Stimulated activated CD8-positive, alpha-beta memory T cell treated with anti-CD3 and anti-CD28 coated beads, Interleukin-12 subunit alpha, Interleukin-12 subunit beta, amount 100 ng/mL, for 24 hours (primary cell): ENCODE measurements around the gene L3MBTL4.

Experiments
- DNase-seq: peaks from one replicate; pipeline ENCODE4 v3.0.0-alpha.2; 2020; ENCODE audit errors: extremely low read depth

The L3MBTL4 gene

DNA sequence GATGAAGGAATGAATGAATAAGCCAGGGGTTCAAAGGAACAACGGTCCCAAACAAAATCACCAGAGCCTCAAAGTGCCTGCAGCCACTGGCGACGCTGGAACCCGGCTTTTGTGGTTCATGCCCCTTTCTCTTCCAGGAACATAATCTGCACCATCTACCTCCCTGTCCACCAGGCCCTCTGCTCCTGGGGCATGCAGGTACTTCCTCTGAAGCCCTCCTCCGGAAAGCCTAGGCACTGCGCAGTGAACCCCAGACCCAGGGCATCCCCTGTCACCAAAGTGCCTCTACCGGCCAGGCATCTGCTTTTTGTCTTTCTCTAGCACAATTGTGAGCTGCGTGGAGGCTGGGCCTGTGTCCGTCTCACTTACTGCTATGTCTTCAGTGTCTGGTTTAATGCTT lies 420.8 kb downstream of the L3MBTL4 start:
- DNase-seq, result no peak

DNA sequence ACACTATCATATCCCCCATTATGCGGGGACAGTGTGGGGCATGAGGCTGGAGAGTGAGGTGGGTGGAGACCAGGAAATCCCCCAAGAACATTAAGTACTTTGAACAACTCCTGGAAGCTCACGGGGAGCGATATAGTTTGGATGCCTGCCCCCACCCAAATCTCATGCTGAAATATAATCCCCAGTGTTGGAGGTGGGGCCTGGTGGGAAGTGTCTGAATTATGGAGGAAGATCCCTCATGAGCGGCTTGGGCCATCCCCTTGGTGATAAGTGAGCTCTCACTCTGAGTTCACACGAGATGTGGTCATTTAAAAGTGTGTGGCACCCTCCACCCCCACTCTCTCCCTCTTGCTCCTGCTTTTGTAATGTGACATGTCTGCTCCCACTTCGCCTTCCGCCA lies 422.3 kb downstream of the L3MBTL4 start:
- no peak for DNase-seq

DNA sequence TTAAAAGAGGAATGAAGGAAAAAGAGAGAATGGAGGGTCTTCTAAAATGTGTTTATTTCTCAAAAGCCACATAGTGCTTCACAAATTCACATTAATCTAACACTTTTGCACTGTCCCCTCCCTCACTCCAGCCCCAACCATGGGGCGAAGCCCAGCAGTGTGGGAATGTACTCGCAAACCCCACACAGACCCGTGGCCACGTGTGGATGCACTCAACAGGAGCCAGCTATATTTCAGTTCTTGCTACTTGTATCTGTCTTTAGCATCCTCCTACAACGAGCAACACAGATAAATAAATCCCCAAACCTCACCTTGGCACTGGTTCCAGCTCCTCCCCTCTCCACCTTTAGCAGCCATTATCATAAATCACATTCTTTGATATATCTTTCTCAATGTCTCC lies 427.5 kb downstream of the L3MBTL4 start:
- no peak for DNase-seq

DNA sequence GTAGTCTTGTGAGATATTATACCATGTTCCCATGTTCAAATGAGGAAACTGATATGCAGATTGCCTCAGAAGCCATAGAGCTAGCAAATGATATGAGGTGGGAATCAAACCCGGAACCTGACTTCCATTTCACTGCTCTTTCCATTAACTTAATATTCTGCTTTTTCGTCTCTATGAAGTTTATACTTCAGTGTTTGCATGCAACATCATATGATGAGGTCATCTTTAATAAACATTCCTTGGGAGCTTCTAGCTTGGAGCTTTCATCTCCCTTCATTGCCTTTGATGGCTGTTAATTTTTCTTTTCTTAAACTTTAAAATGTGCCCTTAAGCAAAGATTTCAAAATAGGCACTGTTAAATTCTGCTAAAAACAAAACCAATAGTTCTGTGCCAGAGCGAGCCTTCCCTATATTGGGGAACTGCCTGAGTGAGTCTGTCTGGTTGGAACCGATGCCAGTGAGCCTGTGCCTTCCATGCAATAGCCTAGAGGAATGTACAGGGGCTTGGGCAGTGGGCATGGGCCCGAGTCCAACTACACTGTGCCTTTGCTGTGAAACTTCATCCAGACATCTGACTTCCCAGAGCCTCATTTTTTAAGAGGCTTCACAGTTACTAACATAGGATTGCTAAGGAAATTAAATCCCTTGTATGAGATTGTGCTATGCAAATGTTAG lies 428.3 kb downstream of the L3MBTL4 start:
- no peak for DNase-seq

DNA sequence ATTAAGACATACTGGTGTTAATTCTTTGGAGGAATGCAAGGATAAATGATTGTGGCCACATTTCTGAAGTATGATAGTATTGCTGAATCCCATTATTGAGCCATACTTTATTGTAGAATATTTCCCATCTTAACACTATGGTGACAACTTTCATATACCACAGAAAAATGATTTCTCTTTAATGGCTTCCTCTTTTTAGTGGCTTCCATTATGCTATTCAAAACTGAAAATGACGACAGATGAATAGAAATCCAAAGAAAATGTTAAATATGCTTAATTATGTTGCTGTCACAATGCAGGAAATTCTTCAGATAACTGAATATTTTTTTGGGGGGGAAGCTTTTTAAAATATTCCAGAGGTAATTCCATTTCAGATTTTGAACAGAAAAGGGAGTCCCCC lies 430.5 kb downstream of the L3MBTL4 start:
- no peak for DNase-seq

DNA sequence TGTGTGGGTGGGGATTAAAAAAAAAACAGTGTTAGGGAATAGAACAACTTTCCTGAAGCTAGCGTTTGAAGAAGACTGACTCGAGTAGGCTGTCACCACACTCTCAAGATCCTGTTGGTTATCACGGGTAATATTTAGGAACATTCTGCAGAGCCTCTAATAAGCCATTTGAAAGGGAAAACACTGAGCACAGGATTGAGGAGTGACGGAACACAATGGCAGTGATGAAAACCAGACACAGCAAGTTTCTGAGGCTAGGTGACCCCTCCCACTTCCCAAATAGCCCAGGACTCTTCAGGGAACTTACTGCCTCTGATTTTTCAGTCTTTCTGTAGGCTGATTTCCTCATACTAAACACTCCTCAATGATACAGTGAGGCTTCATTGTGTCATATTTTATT lies 431.2 kb downstream of the L3MBTL4 start:
- DNase-seq, result no peak

DNA sequence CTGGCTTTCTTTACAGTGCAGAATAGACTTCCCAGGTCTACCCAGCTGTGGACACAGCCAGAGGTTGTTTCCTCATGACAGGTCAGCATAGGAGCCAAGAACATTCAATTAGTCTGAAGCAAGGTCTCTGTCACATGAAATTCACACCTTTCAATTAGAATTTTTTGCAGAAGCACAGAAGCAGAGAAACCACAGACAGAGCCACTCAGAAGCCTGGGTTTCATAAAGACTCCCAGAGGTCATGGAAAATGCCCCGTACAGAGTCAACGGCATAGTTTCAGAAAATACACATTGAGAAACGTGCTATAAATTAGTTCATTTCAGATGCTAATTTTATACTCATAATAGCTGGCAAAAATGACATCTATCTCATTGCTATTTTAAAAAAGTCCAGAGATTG lies 432.4 kb downstream of the L3MBTL4 start:
- no peak for DNase-seq

DNA sequence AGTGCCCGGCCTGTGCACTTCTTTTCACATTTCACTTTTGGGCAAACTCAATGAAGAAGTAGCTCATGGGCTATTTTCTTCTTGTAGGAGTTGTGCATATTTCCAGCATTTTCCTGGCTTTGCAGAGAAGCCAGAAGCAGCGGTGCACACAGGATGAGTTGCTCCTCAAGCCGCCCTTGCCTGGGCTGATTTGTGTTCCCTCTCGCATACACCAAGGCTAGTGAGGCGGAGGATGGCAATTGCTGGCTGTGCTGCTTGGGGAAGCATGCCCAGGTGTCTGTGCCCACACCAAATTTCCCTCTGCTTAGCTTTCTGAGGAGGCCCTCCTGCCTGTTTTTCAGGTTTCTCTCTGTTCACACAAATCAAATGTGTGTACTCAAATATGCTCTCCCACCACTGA lies 434.0 kb downstream of the L3MBTL4 start:
- no peak for DNase-seq

DNA sequence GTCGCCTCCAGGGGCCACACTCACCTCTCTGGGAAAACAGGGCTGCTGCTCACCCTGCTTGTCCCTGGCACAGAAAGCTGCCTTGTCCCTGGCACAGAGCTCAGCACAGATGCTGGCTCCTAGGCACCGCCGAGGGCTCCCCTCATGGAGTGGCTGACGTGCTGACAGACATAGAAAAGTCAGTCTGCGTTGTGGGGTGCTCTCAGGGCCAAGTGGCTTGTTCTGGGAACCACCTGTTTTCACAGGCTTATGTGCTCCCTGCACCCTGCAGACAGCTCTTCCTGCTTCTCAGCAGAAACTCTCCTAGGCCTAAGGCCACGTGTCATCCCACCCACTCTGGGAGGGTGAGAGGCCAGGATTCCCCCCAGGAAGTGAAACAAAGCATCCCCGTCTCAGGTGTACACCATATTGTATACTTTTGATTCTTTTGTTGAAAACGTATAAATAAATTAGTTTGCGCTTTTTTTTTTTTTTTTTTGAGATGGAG lies 434.7 kb downstream of the L3MBTL4 start:
- DNase-seq, result no peak

DNA sequence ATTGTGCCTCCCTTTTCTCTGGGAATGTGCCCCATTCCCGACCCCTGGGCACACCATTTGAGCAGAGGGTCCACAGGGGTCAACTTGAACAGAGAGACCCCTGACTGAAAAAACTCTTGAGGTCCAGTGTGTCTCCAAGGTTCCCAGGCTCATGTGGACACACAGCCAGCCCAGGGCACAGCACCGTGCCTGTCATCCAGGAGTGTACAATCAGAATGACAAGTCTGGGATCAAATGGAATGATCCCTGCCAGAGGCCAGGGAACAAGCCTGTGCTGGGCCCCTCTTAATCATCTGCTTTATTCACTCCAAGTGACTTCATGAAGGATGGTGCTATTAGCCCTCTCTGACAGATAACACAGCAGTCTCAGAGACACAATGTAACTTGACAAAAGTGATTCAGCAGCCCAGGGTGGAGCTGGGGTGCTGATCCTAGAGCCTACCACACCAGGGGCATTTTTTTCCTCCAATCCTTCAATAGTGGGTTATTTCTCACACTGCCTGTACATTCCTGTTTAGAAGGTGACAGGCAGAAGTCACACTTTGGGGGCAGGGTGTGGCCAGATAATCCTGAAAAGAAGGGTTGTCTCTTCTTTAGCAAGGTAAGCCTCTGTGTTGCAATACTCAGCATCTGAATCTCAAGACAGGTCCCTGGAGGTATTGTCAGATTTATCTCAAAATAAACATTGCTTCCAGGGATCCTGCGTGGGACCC lies 435.4 kb downstream of the L3MBTL4 start:
- no peak for DNase-seq

DNA sequence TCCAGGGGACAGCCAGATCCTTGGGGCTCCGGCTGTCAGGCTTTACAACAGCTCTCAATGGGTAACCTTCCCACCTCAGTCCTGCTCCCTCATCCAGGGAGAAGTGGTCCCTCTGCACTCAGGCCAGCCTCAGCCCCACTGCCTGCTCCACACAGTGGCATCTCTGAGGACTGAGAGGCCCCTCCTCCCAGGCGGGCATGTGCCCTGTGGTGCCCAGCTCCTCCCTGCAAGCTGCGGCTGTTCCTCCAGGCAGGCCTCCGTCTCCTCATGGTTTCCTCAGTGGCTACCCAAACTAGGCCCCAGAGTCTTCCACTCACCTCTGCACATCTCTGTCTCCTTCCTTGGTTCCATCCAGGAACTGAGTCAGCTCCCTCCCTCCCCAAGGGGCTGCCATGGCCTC lies 437.7 kb downstream of the L3MBTL4 start:
- no peak for DNase-seq

DNA sequence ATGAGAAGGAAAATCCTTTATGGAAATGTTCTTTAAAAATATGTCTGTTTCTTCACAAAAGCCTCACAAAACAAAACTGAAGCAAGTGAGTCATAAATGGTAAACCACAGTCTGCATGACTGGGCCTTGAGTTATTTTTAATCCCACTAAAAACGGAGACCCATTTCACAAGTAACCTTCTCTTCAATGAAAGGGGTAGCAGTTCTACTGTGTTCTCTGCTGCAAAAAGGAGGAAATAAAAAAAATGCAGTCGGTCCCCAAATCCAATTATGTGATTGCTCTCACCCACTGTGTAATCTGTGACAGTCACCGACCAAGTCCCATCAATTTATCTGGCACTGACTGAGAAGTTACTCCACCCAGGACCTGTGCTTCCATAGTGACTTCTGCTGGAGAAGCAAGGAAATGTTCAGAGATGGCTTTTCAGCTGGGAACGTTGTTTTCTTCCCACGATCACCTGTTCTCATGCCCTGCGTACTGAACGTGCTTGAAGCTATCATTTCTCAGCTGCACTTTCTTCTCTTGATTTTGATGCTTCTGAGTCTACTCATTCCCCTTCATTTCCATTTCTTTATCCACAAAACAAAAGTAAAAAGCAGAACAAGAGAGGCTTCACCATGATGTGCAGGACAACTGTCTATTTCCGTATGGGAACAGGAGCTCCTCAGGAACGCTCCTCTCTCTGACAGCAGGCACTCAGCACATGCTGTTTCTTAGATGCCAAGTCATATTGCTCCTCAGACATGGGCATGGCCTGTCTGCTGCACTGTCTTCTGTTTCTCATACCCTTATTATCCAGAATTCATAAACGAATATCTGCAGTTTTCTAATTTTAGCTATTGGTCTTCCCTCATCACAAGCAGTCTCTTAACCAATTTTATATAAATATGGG lies 439.4 kb downstream of the L3MBTL4 start:
- DNase-seq, result no peak

DNA sequence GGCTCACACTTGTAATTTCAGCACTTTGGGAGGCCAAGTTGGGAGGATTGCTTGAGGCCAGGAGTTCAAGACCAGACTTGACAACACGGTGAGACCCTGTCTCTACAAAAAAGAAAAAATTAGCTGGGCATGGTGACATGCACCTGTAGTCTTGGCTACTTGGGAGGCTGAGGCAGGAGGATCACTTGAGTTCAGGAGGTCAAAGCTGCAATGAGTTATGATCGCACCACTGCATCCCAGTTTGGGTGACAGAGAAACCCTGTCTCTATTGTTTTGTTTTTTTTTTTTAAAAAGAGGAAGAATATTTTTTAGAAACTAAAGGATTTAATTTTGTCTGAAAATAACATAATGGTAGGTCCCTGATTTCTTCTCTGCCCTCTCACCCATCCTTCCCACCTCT lies 440.0 kb downstream of the L3MBTL4 start:
- DNase-seq, result no peak

DNA sequence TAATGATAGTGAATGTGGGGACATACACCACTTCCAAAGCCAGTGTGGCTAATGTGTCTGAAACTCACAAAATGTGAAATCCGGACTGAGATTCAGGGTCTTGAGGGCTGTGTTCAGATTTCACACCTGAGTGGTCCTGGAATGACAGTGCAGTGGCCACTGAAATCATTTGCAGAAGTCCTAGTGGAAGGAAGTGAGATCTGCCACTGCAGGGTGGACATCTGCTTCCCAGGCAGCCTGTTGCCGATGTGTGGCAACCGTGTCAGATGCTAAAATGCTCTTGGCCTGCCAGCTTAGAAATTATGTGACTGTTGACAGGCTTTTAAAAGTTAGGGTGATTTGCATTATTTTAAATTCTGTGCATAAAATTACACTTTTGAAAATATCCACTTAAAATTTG lies 441.6 kb downstream of the L3MBTL4 start:
- no peak for DNase-seq

DNA sequence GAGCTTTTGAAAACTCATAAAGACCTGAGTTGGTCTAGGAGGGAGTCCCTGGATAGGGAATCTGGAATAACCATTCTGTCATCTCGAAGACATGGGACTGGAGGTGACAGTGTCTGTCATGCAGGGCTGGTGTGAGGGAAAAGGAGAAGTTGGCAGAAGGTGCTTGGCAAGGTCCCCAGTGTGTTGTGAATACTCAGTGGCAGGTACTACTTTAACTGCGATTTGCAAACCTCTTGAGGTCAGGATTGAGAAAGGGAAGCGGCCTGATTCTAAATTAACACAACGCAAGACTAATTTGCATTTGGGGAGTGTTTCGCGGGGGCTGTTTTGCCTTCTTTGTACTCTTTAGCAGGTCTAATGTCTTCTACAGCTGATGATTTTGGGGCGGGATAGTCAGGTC lies 442.4 kb downstream of the L3MBTL4 start:
- DNase-seq, result no peak

DNA sequence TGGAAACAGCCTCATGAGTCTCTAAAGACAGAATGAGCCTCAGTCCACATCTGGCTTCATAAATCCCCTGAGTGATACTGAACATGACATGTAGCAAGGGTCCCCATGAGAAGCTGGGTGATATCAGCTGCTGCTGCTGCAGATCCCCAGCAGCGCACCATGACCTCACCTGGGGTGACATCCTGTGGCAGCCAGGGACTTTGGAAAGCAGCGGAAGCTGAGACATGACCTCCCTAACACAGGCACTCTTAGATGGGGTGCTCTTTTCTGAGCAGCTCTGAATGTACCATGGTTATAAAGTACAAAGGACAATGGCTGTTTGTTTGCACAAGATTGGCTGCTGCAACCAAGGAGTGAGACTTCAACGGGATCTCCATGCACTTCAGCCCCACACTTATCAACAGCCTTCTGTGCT lies 444.7 kb downstream of the L3MBTL4 start:
- DNase-seq, result no peak

DNA sequence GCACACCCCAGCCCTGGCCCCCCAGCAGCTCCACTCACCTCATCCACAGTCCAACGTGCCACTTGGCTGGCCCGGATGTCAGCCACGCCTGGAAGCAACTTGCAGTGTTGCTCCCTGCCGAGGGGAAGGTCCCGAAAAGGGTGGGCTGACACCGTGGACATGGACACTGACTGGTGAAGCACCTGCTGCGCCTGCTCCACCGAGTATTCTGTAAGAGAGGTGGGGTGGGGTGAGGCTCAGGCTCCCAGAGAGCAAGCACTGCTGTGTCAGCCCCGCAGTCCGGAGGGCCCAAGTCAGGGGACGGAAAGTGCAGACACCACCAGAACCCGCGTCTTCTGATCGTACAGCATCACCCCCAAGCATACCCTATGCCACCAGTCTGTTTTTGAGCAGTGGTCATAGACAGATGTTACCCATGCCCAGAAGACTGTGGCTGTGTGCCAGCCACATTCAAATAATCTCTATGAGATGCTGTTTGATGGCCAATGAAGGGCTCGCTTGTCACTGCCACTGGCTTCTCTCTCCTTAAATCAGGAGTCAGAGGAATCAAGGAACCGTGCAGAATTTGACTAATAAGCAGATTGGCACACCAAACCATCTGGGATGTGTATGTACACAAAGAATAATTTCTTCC lies 445.2 kb downstream of the L3MBTL4 start:
- DNase-seq, result no peak

DNA sequence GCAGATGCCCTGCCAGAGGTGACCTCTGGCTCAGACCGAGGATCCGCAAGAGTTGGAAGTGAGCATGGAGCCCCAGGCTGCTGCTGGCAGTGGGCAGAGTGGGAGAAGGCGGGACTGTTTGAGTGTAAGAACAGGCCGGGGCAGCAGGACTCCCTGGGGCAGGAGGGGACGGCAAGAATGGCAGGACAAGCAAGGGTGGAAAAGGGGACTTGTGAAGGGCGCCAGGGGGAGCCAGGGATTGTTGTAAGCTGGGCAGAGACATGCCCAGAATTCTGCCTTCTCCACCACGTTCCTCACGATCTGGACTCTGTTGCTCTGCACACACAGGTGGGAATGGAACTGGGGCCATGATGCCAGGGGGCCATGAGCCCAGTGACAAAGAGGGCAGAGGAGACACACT lies 447.0 kb downstream of the L3MBTL4 start:
- DNase-seq, result no peak

DNA sequence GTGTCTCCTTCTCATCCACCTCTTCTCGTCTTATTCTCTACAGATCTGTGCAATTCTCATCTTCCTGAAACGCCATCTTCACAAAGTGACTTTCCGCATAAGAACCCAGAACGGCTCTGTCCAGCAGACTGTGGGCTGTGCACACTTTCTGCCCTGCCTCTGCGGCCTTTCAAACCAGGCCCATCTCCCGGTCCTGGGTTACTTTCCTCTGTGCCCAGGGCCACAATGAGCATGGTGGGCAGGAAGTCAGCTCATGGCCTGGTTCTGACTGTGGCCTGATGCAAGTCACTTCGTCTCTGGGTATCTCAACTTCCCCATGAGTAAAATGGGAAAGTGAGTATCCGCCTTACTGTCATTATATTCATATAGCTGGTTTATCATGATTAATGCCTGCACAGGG lies 447.7 kb downstream of the L3MBTL4 start:
- DNase-seq, result no peak

DNA sequence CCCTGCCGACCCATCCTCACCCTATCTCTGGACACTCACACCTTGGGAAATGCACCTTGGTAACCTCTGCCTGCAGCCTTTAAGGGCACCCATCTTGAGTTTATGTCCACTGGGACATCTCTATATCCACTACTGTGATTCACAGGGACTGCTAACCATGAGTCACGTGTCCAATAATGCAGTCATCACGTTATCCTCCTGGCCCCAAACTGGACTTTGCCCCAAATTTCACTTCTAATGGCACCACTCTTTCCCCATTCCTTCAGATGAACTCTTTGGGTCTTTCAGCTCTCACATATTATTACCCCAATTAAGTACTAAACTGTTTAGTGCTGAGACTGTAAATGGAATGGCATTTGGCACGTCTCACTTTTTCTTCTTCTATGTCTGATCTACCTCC lies 448.2 kb downstream of the L3MBTL4 start:
- no peak for DNase-seq

DNA sequence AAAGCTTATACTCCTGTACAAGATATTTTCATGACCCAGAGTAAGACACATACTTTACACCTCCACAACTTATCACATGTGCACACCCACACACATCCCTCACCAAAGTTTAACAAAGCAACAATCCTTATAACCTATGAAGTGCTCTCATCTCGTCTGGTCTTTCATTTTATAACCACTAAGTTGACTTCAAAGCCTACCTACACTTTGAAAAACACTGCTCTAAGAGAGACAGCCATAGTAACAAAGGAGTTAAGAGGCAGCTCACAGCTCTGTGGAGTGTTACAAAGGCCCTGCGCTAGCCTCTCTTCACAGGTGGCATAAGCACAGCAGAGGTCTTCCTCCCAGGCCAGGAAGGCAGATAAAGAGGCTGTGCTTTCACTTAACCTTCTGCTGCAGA lies 449.7 kb downstream of the L3MBTL4 start:
- no peak for DNase-seq

DNA sequence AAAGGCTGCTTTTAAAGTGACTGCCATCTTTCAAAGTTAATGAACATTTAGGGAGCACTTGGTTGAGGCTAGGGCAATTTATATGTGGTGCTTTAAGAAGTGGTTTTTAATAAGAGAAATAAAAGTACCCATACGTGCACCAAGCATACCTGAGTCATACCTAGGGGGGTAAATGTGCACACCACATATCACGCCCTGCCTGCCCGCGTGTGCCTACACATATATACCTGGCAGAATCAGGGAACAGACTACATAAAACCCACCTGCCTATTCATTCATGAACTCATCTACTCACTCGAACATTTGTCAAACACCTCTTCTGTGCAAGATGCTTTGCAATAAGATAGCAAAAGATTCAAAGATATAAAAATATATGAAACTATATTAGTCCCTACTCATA lies 450.1 kb downstream of the L3MBTL4 start:
- no peak for DNase-seq
